ENCODE measurements around the gene ECE1.
"Not testable (repeated sequence)": the region's sequence is repeated elsewhere in the genome, so short reads cannot be mapped to it uniquely, and the experiment has no call there.

Gene ECE1

GRCh38 chr1:21246905-21247642 is 43.2 kb downstream of the ECE1 start:
- DNase-seq: no peak

- no peak for DNase-seq
Observed at GRCh38 chr1:21245688-21246229, 44.5 kb downstream of the ECE1 start.

- no peak for DNase-seq
Observed at GRCh38 chr1:21244986-21245687, 45.1 kb downstream of the ECE1 start.

GRCh38 chr1:21244154-21244553 is 46.1 kb downstream of the ECE1 start:
- no peak for DNase-seq

GRCh38 chr1:21242846-21243245 is 47.4 kb downstream of the ECE1 start:
- no peak for DNase-seq

DNA sequence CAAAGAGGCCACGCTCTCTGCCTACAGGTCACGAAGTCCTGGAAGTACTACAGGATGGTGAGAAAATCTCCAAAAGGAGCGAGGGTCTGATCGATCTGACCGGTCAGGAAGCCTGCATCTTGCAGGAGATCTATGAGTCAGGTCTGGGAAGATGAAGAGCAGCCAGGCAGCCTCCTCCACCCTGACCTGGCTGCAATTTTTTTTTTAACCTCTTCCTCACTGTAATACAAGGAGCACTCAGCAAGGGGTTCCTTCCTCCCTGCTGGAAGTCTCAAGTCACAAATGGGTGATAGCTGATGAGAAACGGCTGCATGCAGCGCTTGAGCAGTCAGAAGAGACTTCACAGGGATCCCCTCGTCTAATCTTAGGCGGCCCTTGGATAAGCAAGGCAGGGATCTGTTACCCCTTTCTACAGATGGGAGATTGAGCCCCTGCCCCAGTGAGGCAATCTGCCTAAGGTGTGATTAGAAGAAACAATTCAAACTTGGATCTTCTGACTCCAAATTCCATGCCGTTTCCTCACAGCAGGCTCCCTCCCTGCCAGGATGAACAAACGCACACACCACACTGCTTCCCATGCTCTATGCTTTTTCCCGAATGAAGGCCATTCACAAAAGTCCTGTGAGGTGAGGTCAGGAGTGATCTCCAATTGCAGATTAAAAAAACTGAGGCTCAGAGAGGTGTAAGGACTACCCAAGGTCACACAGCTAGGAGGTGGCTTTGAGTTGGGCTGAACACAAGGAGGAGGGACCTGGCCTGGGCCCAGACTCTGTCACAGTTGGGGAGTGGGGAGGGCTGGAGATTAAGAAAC is 48.3 kb downstream of the ECE1 start:
- DNase-seq: no peak

DNA sequence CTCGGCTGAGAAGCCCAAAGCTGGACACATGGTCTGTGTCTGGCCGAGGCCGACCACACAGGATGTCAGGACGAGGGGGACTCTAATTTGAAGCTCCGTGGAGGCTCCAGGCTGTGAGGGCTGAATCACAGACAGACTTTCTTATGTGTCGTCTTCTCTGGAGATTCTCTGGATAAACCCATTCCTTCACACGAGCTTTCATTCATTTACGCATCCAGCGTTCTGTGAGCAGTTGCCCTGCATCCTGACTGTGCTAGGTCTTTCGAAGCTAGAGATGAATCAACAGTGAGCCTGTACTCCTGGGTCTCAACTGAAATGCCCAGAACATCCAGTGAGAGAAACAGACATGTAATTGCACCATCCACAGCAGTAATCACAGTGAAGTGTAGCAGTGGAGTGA is 49.6 kb downstream of the ECE1 start:
- no peak for DNase-seq

- no peak for DNase-seq
Observed at GRCh38 chr1:21239221-21239620, 51.0 kb downstream of the ECE1 start.

- no peak for DNase-seq
Observed at GRCh38 chr1:21238141-21238800, 52.0 kb downstream of the ECE1 start.

- DNase-seq: no peak
Observed at GRCh38 chr1:21237446-21238088, 52.7 kb downstream of the ECE1 start.

DNA sequence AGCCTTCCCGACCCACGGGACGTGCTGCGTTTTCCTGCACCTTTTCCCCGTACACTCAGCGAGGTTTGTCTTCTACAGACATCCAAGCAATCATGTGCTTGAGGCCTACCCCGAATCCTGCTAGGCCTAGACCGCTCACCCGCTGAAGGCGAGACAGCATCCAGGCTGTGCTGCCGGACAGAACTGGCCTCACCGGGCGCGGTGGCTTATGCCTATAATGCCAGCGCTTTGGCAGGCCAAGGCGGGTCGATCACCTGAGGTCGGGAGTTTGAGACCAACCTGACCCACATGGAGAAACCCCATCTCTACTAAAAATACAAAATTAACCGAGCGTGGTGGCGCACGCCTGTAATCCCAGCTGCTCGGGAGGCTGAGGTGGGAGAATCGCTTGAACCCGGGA is 54.1 kb downstream of the ECE1 start:
- DNase-seq: no peak

GRCh38 chr1:21234779-21235178 is 55.5 kb downstream of the ECE1 start:
- no peak for DNase-seq

DNA sequence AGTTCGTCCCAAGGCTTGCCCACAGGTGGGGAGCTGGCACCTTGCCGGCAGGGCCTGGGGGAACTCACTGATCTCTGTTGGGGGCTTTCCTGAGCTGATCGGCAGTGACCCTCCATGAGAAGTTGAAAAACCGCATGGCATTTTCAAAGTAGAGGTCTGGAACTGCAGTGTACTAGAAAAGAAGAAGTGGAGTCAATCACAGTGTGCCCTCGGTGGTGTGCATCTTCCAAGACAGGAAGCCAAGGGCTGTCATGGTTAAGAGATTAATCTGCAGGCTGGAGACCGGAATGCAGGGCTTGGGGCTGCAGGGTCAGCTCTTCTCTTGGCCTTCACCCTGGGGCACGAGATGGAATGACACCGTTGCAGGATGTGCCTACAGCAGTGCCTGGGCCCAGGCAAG is 56.8 kb downstream of the ECE1 start:
- no peak for DNase-seq

GRCh38 chr1:21232044-21232443 is 58.2 kb downstream of the ECE1 start:
- DNase-seq: peak; percentile 5

GRCh38 chr1:21229246-21230000 is 60.8 kb downstream of the ECE1 start:
- DNase-seq: no peak

DNA sequence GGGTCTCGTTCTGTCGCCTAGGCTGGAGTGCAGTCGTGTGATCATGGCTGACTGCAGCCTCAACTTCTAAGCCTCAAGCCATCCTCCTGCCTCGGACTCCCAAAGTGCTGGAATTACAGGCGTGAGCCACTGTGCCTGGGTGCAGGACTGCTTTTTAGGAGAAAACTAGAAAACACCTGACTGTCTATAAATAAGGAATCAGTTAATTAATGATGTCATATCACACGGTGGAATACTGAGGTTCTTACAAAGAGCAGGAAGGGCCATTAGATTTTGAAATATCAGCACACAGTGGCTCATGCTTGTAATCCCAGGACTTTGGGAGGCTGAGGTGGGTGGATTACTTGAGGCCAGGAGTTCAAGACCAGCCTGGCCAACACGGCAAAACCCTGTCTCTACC is 62.0 kb downstream of the ECE1 start:
- not testable (repeated sequence) for DNase-seq

- DNase-seq: no peak
Observed at GRCh38 chr1:21225065-21225464, 65.2 kb downstream of the ECE1 start.

- no peak for DNase-seq
Observed at GRCh38 chr1:21220815-21221214, 69.4 kb downstream of the ECE1 start.

DNA sequence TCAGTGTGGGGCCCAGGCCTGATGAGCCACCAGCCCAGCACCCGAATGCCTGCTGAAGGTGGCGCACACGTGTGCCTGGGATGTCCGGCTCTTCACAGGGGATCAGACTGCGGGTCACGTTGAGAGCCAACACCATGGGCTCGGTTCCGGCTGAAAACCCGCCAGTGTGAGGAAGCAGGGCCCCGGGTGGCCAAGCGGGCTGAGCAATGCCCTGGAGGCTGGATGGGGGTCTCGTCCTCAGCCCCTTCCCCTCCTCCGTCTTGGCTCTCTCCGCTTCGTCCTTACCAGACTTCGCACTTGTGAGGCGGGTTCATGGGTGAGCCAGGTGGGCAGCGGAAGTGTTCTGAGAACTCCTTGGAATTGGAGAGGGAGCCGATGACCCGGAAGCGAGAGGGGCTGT is 70.6 kb downstream of the ECE1 start:
- no peak for DNase-seq

DNA sequence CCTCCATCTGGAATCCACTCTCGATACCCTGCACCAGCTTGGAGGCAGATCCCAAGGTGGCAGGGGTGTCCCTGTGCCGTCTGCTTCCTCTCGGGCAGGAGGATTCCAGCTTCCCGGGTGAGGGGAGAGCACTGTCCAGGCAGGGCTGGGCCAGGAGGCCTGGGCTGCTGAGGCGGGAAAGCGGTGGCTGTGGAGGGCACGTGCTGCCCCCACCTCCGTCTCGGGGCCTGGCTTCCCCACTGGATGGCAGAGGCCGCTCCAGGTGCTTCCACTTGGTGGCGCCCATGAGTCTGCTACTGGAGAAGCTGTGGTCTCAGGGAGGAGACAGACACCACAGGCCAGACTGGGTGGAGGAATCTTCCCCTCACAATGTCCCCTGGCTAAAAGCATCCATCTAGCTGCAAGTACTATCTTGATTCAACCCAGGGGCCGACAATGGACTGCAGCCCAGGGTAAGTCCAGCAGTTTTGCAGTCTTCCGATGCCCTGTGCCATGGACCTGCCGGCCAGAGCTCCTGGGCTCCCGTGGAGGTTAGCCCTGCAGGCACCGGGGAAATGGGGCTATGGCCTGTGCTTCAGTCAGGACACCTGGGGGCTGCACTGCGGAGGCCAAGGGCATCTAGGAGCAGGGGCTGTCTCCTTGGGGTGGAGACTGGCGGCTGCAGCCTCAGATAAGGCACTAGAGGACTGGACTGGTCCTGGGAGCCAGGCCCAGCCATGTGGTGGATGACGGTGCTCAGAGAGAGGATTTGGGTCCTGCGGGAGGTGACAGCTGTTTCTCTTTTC is 72.3 kb downstream of the ECE1 start:
- no peak for DNase-seq

Data from NCI-H748 treated with DMSO at 0.1 percent for 48 hours (cell line).